HepG2 (cell line): ENCODE data around the gene VPS13D. TPM values are rescaled to one million over a fixed set of nuclear protein-coding genes. Genes with fewer than 3 reads are reported as not detected.

Experiments
- ATAC-seq: fragments of 200-7000 bp; cut with Tn5 transposase; 3 replicates; pipeline ENCODE4 v1.9.1; 2020; ENCODE audit warnings: mild to moderate bottlenecking, moderate library complexity
- BruUV-seq: library from RNA; stranded (reverse); fragments of 400-500 nt; replicated peaks from 2 replicates; lab custom pipeline; 2021; lab: Mats Ljungman, UMichigan
- CTCF ChIA-PET: fragments of 300-600 bp; formaldehyde crosslinking; extraction: SDS; loops from one replicate; lab custom pipeline; 2021; ENCODE audit warnings: low total read pairs, inconsistent platforms, low intra/inter-chr PET ratio; lab: Yijun Ruan, JAX
- POLR2A ChIA-PET: fragments of 350-600 bp; sonication (Branson Sonifier 250); formaldehyde crosslinking; loops from one replicate; lab custom pipeline; 2020; ENCODE audit warnings: antibody characterized with exemption, inconsistent platforms; lab: Yijun Ruan, JAX
- DNase-seq: peaks from one replicate; pipeline ENCODE4 v3.0.0-alpha.2; 2015; ENCODE audit warnings: low spot score
- FAIRE-seq: peaks from 3 replicates; lab custom pipeline; 2011; peaks lifted over from hg19 to GRCh38; lab: Jason Lieb, UNC
- H2AFZ ChIP-seq: one replicate; pipeline ENCODE4 v1.6.1; 2011; ENCODE audit warnings: low read length, inconsistent platforms
- H3K27ac ChIP-seq: fragments of 300-600 bp; 3 replicates; pipeline ENCODE4 v1.8.0; 2011; ENCODE audit warnings: mixed run types, mild to moderate bottlenecking, mixed read lengths, low read length, inconsistent platforms; ENCODE audit not compliant: insufficient read depth; ENCODE audit errors: extremely low read length
- H3K27me3 ChIP-seq, 2 experiments: fragments of 200-600 bp in 1 of 2; 2 replicates in 1 of 2; 3 replicates in 1 of 2; pipeline versions ENCODE4 v1.6.0 to v1.8.0; 2011; ENCODE audit warnings: low read length in 2 of 2, mild to moderate bottlenecking in 2 of 2, moderate library complexity in 2 of 2, inconsistent platforms in 1 of 2; ENCODE audit not compliant: insufficient read depth in 2 of 2, control insufficient read depth in 1 of 2
- H3K36me3 ChIP-seq, 2 experiments: fragments of 200-600 bp in 1 of 2; replicated peaks in 1 of 2; 2 replicates in 1 of 2; 3 replicates in 1 of 2; pipeline versions ENCODE4 v1.5.1 to v1.8.0; 2011; ENCODE audit warnings: low read length in 2 of 2, inconsistent platforms in 1 of 2; ENCODE audit not compliant: insufficient read depth in 2 of 2, control insufficient read depth in 1 of 2
- H3K4me1 ChIP-seq: 2 replicates; pipeline ENCODE4 v1.5.1; 2012; ENCODE audit warnings: low read length, inconsistent platforms; ENCODE audit not compliant: insufficient read depth
- H3K4me2 ChIP-seq: 2 replicates; pipeline ENCODE4 v1.6.0; 2011; ENCODE audit warnings: low read depth, low read length, inconsistent platforms
- H3K4me3 ChIP-seq, 3 experiments: fragments of 200-600 bp in 1 of 3; sonication (generic), shearing (Covaris generic) in 1 of 3; replicated peaks in 1 of 3; 2 replicates each; pipeline ENCODE4 v1.5.1; 2011 to 2016; ENCODE audit warnings: low read length in 3 of 3, inconsistent platforms in 2 of 3, low read depth in 2 of 3, mild to moderate bottlenecking in 2 of 3, control low read depth in 1 of 3, mixed read lengths in 1 of 3; ENCODE audit not compliant: insufficient read depth in 1 of 3
- H3K79me2 ChIP-seq: one replicate; pipeline ENCODE4 v1.6.1; 2011; ENCODE audit warnings: low read length, inconsistent platforms; ENCODE audit not compliant: insufficient read depth
- H3K9ac ChIP-seq: 2 replicates; pipeline ENCODE4 v1.6.0; 2011; ENCODE audit warnings: mild to moderate bottlenecking, low read depth, low read length, inconsistent platforms; ENCODE audit not compliant: insufficient read depth
- H3K9me3 ChIP-seq: 2 replicates; pipeline ENCODE4 v1.5.1; 2012; ENCODE audit warnings: mild to moderate bottlenecking, low read length
- H4K20me1 ChIP-seq: 2 replicates; pipeline ENCODE4 v1.6.0; 2011; ENCODE audit warnings: inconsistent platforms, mild to moderate bottlenecking, low read length, moderate library complexity; ENCODE audit not compliant: insufficient read depth
- ESRRA ChIP-seq: sonication (generic); formaldehyde crosslinking; IDR thresholded peaks from 2 replicates; pipeline ENCODE4 v1.5.1; 2020; ENCODE audit warnings: mild to moderate bottlenecking, low read depth, missing genetic modification reagents
- GLI4 ChIP-seq: sonication (generic); formaldehyde crosslinking; IDR thresholded peaks from 2 replicates; pipeline ENCODE4 v1.5.1; 2020; ENCODE audit warnings: missing genetic modification reagents, mild to moderate bottlenecking, moderate library complexity, borderline replicate concordance
- SRSF1 ChIP-seq: fragments of 200-400 bp; formaldehyde crosslinking; optimal IDR thresholded peaks from 2 replicates; pipeline ENCODE3; 2017; ENCODE audit warnings: mild to moderate bottlenecking, low read depth, low read length, moderate library complexity
- ZNF607 ChIP-seq: sonication (generic); formaldehyde crosslinking; IDR thresholded peaks from 2 replicates; pipeline ENCODE4 v1.5.1; 2020; ENCODE audit warnings: missing genetic modification reagents, mild to moderate bottlenecking, borderline replicate concordance
- WGBS: methylation state at CpG from one replicate; pipeline ENCODE4 v1.1.6; 2017; ENCODE audit warnings: low lambda C conversion rate; 5-methylcytosine and 5-hydroxymethylcytosine counted together
- in situ Hi-C: cut with HindIII; loops from 2 replicates; pipeline ENCODE4 v1.10.0; 2017; ENCODE audit warnings: low pct_unique_long_range_greater_than_20kb; ENCODE audit not compliant: extremely low pct_ligation_motif_present
- intact Hi-C: fragments of 100-400 bp; cut with micrococcal nuclease; formaldehyde crosslinking; loops from one replicate; pipeline ENCODE4 v1.10.0; 2022; ENCODE audit not compliant: unreplicated experiment
- polyA plus RNA-seq, 8 experiments: library from polyadenylated mRNA; depleted of rRNA in 3 of 8; stranded (reverse) in 7 of 8; unstranded in 1 of 8; fragments of >200 nt; fragmentation: Illumina TruSeq in 4 of 8; extraction: Trizol in 4 of 8; gene quantifications; 2 replicates each; pipeline versions ENCODE4 v1.2.1 to v1.2.3, GENCODE V29; 2011 to 2016; ENCODE audit warnings: low read depth in 4 of 8, missing spikeins in 1 of 8, mixed read lengths in 1 of 8; ENCODE audit not compliant: insufficient read depth in 1 of 8
- total RNA-seq, 5 experiments: library from RNA; depleted of rRNA; stranded (reverse); fragments of >200 nt; fragmentation: Illumina TruSeq; extraction: Trizol; gene quantifications; 2 replicates each; pipeline ENCODE4 v1.2.3, GENCODE V29; 2016; ENCODE audit warnings: low read depth in 1 of 5
- TF ChIP-seq, protein P1 (sequence below): sonication (generic); formaldehyde crosslinking; IDR thresholded peaks from 2 replicates; pipeline ENCODE4 v1.9.0; 2022; ENCODE audit warnings: missing genetic modification reagents, mild to moderate bottlenecking, borderline replicate concordance
- TF ChIP-seq, protein P2 (sequence below): sonication (generic); formaldehyde crosslinking; IDR thresholded peaks from 2 replicates; pipeline ENCODE4 v1.5.1; 2020; ENCODE audit warnings: mild to moderate bottlenecking, missing genetic modification reagents, borderline replicate concordance

The VPS13D gene
- total and polyA plus RNA-seq, 2 of the 13 experiments (the other 11 are each of a cell fraction or from before 2014, with no cell fraction given), result 8.6 to 13.9 TPM

DNA sequence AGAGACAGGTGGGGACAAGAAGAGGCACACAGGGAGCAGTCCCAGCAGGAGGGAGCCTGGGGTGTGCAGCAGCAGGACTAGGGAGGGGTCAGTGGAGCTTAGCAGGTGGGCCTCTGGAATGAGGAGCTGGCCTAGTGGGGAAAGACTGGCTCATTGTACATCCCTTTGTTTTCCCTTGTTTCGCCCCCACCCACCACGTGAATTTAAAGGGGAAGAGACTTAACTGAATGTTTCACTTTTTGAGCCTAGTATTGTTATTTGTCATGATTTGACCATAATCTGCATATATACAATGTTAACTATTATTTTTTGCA, 206.5 kb downstream of the VPS13D start:
- H2AFZ ChIP-seq, result no peak overlapping the region
- no peaks in the 10 kb centered on the region for H3K79me2 ChIP-seq
- H3K27me3 ChIP-seq, result no peaks in the 10 kb centered on the region
- no peak for FAIRE-seq
- H3K36me3 ChIP-seq, result no peaks in the 10 kb centered on the region; a peak in 1 of 5 replicates
- peaks cover 79% of the 10 kb centered on the region for H3K4me1 ChIP-seq
- in situ Hi-C loops, result no loop called here
- no peak overlapping the region for H3K27ac ChIP-seq
- ATAC-seq, result no peak
- H3K9me3 ChIP-seq, result no peaks in the 10 kb centered on the region
- peak; percentile 11 for DNase-seq
- BruUV-seq, result no TSS peak
- WGBS, result 83% methylated on average over 2 of the region's 2 CpGs
- no peaks in the 10 kb centered on the region for H4K20me1 ChIP-seq
- no peak for TF ChIP-seq GLI4 (CRISPR knock-in tag)
- TF ChIP-seq, protein P1, sequence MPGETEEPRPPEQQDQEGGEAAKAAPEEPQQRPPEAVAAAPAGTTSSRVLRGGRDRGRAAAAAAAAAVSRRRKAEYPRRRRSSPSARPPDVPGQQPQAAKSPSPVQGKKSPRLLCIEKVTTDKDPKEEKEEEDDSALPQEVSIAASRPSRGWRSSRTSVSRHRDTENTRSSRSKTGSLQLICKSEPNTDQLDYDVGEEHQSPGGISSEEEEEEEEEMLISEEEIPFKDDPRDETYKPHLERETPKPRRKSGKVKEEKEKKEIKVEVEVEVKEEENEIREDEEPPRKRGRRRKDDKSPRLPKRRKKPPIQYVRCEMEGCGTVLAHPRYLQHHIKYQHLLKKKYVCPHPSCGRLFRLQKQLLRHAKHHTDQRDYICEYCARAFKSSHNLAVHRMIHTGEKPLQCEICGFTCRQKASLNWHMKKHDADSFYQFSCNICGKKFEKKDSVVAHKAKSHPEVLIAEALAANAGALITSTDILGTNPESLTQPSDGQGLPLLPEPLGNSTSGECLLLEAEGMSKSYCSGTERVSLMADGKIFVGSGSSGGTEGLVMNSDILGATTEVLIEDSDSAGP (CRISPR knock-in tag), result no peak
- no peak for TF ChIP-seq SRSF1
- TF ChIP-seq, protein P2, sequence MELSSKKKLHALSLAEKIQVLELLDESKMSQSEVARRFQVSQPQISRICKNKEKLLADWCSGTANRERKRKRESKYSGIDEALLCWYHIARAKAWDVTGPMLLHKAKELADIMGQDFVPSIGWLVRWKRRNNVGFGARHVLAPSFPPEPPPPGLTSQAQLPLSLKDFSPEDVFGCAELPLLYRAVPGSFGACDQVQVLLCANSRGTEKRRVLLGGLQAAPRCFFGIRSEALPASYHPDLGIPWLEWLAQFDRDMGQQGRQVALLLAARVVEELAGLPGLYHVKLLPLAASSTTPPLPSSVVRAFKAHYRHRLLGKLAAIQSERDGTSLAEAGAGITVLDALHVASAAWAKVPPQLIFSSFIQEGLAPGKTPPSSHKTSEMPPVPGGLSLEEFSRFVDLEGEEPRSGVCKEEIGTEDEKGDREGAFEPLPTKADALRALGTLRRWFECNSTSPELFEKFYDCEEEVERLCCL (CRISPR knock-in tag), result no peak
- no peak for TF ChIP-seq ZNF607 (CRISPR knock-in tag)
- no peak for TF ChIP-seq ESRRA (CRISPR knock-in tag)
- no peak overlapping the region for H3K4me3 ChIP-seq
- H3K9ac ChIP-seq, result no peak overlapping the region
- no peak overlapping the region for H3K4me2 ChIP-seq
- CTCF ChIA-PET, result no interaction called here
- POLR2A ChIA-PET, result interaction anchor here (1.8 to 2.7 kb wide), 3 partner anchors 56 to 182 kb away, joined by 8 to 9 read pairs (median 8); partner anchors contain the start of gene DHRS3
- intact Hi-C loops, result no loop called here
